ENCODE results near the gene CAMTA1. TPM values are rescaled to one million over a fixed set of nuclear protein-coding genes. Genes with fewer than 3 reads are reported as not detected.
A peak's percentile ranks its signal among the peaks of the same experiment; 100 is the strongest.

CAMTA1 gene
- total RNA-seq, 1 donor from 2014 or later, result 268 TPM

DNA sequence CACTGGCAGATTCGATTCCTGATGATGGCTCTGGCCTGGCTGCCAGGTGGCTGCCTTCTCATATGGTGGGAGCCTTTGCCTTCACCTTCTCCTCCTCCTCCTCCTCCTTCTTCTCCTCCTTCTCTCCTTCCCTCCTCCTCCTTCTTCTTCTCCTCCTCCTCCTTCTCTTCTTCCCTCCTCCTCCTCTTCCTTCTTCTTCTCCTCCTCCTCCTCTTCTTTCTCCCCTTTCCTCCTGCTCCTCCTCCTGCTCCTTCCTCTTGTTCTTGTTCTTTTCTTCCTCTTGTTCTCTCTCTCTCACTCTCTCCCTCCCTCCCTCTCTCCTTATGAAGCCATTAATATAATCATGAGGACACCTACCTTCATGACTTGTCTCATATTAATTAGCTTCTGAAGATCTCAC, 278.7 kb downstream of the CAMTA1 start:
- Histone ChIP-seq H3K9ac (no peak overlapping the region), H3K36me3 (no peaks in the 10 kb centered on the region), H4K20me1 (ENCODE audit: low read depth) (no peaks in the 10 kb centered on the region), H3K27me3 (no peaks in the 10 kb centered on the region), H3K9me3 (ENCODE audit: low read depth) (no peaks in the 10 kb centered on the region), H3K79me2 (ENCODE audit: low read depth) (no peaks in the 10 kb centered on the region), H3K4me1 (no peaks in the 10 kb centered on the region), H3F3A (ENCODE audit: low read depth) (no peaks in the 10 kb centered on the region), H2AFZ (replicated peaks) (no peak overlapping the region), H3K4me3 (no peak overlapping the region), H3K4me2 (no peak overlapping the region), H3K27ac (no peak overlapping the region)
- no peak for DNase-seq (ENCODE audit: low spot score)
- TF ChIP-seq EZH2phosphoT487 (IDR thresholded peaks at IDR 0.05) (no peak), EZH2 (IDR thresholded peaks at IDR 0.05) (no peak)
- TF ChIP-seq, protein P1, sequence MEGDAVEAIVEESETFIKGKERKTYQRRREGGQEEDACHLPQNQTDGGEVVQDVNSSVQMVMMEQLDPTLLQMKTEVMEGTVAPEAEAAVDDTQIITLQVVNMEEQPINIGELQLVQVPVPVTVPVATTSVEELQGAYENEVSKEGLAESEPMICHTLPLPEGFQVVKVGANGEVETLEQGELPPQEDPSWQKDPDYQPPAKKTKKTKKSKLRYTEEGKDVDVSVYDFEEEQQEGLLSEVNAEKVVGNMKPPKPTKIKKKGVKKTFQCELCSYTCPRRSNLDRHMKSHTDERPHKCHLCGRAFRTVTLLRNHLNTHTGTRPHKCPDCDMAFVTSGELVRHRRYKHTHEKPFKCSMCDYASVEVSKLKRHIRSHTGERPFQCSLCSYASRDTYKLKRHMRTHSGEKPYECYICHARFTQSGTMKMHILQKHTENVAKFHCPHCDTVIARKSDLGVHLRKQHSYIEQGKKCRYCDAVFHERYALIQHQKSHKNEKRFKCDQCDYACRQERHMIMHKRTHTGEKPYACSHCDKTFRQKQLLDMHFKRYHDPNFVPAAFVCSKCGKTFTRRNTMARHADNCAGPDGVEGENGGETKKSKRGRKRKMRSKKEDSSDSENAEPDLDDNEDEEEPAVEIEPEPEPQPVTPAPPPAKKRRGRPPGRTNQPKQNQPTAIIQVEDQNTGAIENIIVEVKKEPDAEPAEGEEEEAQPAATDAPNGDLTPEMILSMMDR (IDR thresholded peaks at IDR 0.05), result no peak
- Mint-ChIP-seq H3K36me3 (no peaks in the 10 kb centered on the region), H3K9me3 (no peaks in the 10 kb centered on the region), H3K27ac (no peak overlapping the region), H3K27me3 (ENCODE audit: insufficient read depth, low read depth) (peaks cover 10% of the 10 kb centered on the region), H3K4me3 (no peak overlapping the region), H3K4me1 (peaks cover 4% of the 10 kb centered on the region)

GRCh38 chr1:7068552-7068951, 283.3 kb downstream of the CAMTA1 start:
- H3K4me1 ChIP-seq, result peaks cover 4% of the 10 kb centered on the region
- H3K9ac ChIP-seq, result no peak overlapping the region
- TF ChIP-seq, protein P1 (IDR thresholded peaks at IDR 0.05), result no peak
- TF ChIP-seq EZH2 (IDR thresholded peaks at IDR 0.05) (no peak), EZH2phosphoT487 (IDR thresholded peaks at IDR 0.05) (no peak)
- Mint-ChIP-seq H3K27ac (no peak overlapping the region), H3K4me3 (no peak overlapping the region), H3K27me3 (ENCODE audit: insufficient read depth, low read depth) (peaks cover 6% of the 10 kb centered on the region), H3K4me1 (peaks cover 12% of the 10 kb centered on the region), H3K36me3 (no peaks in the 10 kb centered on the region), H3K9me3 (no peaks in the 10 kb centered on the region)
- peaks cover 3% of the 10 kb centered on the region for H3F3A ChIP-seq (ENCODE audit: low read depth)
- H3K27me3 ChIP-seq, result peaks cover 5% of the 10 kb centered on the region
- no peaks in the 10 kb centered on the region for H3K79me2 ChIP-seq (ENCODE audit: low read depth)
- H3K4me3 ChIP-seq, result no peak overlapping the region
- H3K36me3 ChIP-seq, result no peaks in the 10 kb centered on the region
- peaks cover 15% of the 10 kb centered on the region for H4K20me1 ChIP-seq (ENCODE audit: low read depth)
- no peak overlapping the region for H2AFZ ChIP-seq (replicated peaks)
- DNase-seq (ENCODE audit: low spot score), result no peak
- no peak overlapping the region for H3K27ac ChIP-seq
- no peak overlapping the region for H3K4me2 ChIP-seq
- H3K9me3 ChIP-seq (ENCODE audit: low read depth), result no peaks in the 10 kb centered on the region

DNA sequence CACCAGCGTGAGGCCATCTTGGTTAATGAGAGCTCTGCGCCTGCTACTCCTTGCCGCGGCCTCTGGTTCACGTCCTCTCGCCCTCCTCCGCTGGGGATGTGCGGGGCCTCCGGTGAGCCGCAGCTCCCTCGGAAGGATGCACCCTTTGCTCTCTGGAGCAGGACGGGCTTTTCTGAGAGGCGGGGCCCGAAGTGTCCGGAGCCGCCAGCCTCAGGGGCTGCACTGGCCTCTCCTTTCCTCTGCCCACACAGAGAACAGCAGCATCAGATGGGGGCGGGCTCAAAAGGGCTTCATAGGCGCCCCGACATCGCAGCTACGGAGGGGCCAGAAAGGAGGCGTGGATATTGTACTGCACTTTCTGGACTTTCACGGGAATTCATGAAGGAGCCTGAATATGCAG, 284.7 kb downstream of the CAMTA1 start:
- H3K4me3 Mint-ChIP-seq, result peak overlapping the region; percentile 79
- peak; percentile 77 for DNase-seq (ENCODE audit: low spot score)
- peaks cover 24% of the 10 kb centered on the region for H4K20me1 ChIP-seq (ENCODE audit: low read depth)
- H3K27ac Mint-ChIP-seq, result no peak overlapping the region
- peak overlapping the region; percentile 49 for H3K4me3 ChIP-seq
- peaks cover 5% of the 10 kb centered on the region for H3K27me3 ChIP-seq
- no peaks in the 10 kb centered on the region for H3K9me3 ChIP-seq (ENCODE audit: low read depth)
- H3K9me3 Mint-ChIP-seq, result no peaks in the 10 kb centered on the region
- TF ChIP-seq, protein P1 (IDR thresholded peaks at IDR 0.05), result no peak
- TF ChIP-seq EZH2phosphoT487 (IDR thresholded peaks at IDR 0.05) (no peak), EZH2 (IDR thresholded peaks at IDR 0.05) (no peak)
- H3K79me2 ChIP-seq (ENCODE audit: low read depth), result no peaks in the 10 kb centered on the region
- H3K4me1 ChIP-seq, result peaks cover 4% of the 10 kb centered on the region
- no peaks in the 10 kb centered on the region for H3K36me3 Mint-ChIP-seq
- H3K27me3 Mint-ChIP-seq (ENCODE audit: insufficient read depth, low read depth), result peaks cover 7% of the 10 kb centered on the region
- H3K4me1 Mint-ChIP-seq, result peaks cover 12% of the 10 kb centered on the region
- H3K27ac ChIP-seq, result no peak overlapping the region
- H3K9ac ChIP-seq, result no peak overlapping the region
- peak overlapping the region; percentile 71 for H2AFZ ChIP-seq (replicated peaks)
- peak overlapping the region; percentile 95 for H3K4me2 ChIP-seq
- H3K36me3 ChIP-seq, result no peaks in the 10 kb centered on the region
- peaks cover 3% of the 10 kb centered on the region for H3F3A ChIP-seq (ENCODE audit: low read depth)

Measured in neural progenitor cell (in vitro differentiated cells).